OCI-M1 (cell line): Measurements from ENCODE around the gene PHAF1.

Experiments used
- DNase-seq: peaks from one replicate; lab custom pipeline; 2025; lab: John Stamatoyannopoulos, UW

Gene PHAF1

DNA sequence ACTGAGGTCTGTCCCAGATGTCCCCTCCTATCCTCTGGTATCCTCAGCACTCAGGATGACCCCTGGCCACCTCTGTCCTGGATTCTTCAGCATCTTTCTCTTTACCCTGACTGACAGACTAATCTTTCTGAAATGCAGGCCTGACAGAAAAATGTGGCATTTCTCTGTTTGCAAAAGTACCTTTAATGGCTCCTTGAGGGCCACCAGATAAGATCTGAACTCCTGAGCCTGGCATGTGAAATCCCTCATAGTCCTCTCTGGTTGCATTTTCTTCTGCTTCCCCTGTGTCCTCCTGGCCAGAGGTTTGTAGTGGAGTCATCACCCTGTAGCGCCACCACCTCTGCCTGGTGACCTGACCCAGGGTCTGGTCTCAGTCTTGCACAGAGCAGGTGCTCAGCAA lies 87.1 kb downstream of the PHAF1 start:
- no peak for DNase-seq

- DNase-seq: no peak
Observed at GRCh38 chr16:67197704-67198103, 88.0 kb downstream of the PHAF1 start.
